Ishikawa (cell line): ENCODE measurements around the gene TNRC6A.

Experiments
- CEBPB ChIP-seq: IDR thresholded peaks from 2 replicates; pipeline ENCODE4 v1.6.1; 2012
- CREB1 ChIP-seq: IDR thresholded peaks from 2 replicates; pipeline ENCODE4 v1.6.1; 2012; ENCODE audit warnings: low read depth
- EGR1 ChIP-seq: IDR thresholded peaks from 2 replicates; pipeline ENCODE4 v1.6.1; 2012
- EP300 ChIP-seq: IDR thresholded peaks from 2 replicates; pipeline ENCODE4 v1.6.1; 2012; ENCODE audit warnings: borderline replicate concordance
- FOXM1 ChIP-seq: IDR thresholded peaks from 2 replicates; pipeline ENCODE4 v1.6.1; 2012; ENCODE audit warnings: low read depth, borderline replicate concordance
- NFIC ChIP-seq: IDR thresholded peaks from 2 replicates; pipeline ENCODE4 v1.6.1; 2012
- RAD21 ChIP-seq: IDR thresholded peaks from 2 replicates; pipeline ENCODE4 v1.6.1; 2012; ENCODE audit warnings: low read depth
- TAF1 ChIP-seq: IDR thresholded peaks from 2 replicates; pipeline ENCODE4 v1.6.1; 2012; ENCODE audit warnings: low read depth, mild to moderate bottlenecking
- TCF12 ChIP-seq: IDR thresholded peaks from 2 replicates; pipeline ENCODE4 v1.6.1; 2012; ENCODE audit warnings: low read depth
- TEAD4 ChIP-seq: IDR thresholded peaks from 2 replicates; pipeline ENCODE4 v1.6.1; 2012
- YY1 ChIP-seq: IDR thresholded peaks from 2 replicates; pipeline ENCODE4 v1.6.1; 2012; ENCODE audit warnings: low read depth
- ZBTB7A ChIP-seq: IDR thresholded peaks from 2 replicates; pipeline ENCODE4 v1.6.1; 2012; ENCODE audit warnings: low read depth
- TF ChIP-seq, protein P1 (sequence below): IDR thresholded peaks from 2 replicates; pipeline ENCODE4 v1.6.1; 2012
- TF ChIP-seq, protein P2 (sequence below): IDR thresholded peaks from 2 replicates; pipeline ENCODE4 v1.6.1; 2012
- TF ChIP-seq, protein P3 (sequence below): IDR thresholded peaks from 2 replicates; pipeline ENCODE4 v1.6.1; 2012; ENCODE audit warnings: low read depth, mild to moderate bottlenecking

TNRC6A gene

DNA sequence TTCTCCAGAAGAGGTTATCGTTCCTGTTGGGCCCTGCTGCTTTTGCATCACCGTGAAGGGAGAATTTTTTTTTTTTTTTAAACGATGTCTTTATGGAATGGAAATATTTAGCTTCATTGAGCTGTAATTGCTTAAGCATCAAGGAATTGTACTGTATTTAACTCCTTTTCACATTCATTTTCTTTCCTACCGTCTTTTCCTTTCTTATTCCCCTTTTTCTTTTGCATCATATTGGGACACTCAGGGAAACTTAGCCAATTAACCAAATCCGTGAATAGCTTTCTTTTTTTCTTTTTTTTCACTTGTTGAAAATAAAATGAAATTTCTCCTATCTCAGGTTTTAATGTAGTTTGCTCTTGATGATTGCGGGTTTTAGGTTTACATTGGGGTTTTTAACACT lies 1.5 kb downstream of the TNRC6A start:
- TF ChIP-seq TEAD4 (no peak), EGR1 (no peak), RAD21 (no peak), TAF1 (no peak), CEBPB (no peak), YY1 (no peak), FOXM1 (no peak), ZBTB7A (no peak), CREB1 (no peak), EP300 (no peak), NFIC (no peak)
- TF ChIP-seq, protein P1, sequence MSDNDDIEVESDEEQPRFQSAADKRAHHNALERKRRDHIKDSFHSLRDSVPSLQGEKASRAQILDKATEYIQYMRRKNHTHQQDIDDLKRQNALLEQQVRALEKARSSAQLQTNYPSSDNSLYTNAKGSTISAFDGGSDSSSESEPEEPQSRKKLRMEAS, result no peak
- TF ChIP-seq, protein P2, sequence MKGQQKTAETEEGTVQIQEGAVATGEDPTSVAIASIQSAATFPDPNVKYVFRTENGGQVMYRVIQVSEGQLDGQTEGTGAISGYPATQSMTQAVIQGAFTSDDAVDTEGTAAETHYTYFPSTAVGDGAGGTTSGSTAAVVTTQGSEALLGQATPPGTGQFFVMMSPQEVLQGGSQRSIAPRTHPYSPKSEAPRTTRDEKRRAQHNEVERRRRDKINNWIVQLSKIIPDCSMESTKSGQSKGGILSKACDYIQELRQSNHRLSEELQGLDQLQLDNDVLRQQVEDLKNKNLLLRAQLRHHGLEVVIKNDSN, result no peak
- TF ChIP-seq, protein P3, sequence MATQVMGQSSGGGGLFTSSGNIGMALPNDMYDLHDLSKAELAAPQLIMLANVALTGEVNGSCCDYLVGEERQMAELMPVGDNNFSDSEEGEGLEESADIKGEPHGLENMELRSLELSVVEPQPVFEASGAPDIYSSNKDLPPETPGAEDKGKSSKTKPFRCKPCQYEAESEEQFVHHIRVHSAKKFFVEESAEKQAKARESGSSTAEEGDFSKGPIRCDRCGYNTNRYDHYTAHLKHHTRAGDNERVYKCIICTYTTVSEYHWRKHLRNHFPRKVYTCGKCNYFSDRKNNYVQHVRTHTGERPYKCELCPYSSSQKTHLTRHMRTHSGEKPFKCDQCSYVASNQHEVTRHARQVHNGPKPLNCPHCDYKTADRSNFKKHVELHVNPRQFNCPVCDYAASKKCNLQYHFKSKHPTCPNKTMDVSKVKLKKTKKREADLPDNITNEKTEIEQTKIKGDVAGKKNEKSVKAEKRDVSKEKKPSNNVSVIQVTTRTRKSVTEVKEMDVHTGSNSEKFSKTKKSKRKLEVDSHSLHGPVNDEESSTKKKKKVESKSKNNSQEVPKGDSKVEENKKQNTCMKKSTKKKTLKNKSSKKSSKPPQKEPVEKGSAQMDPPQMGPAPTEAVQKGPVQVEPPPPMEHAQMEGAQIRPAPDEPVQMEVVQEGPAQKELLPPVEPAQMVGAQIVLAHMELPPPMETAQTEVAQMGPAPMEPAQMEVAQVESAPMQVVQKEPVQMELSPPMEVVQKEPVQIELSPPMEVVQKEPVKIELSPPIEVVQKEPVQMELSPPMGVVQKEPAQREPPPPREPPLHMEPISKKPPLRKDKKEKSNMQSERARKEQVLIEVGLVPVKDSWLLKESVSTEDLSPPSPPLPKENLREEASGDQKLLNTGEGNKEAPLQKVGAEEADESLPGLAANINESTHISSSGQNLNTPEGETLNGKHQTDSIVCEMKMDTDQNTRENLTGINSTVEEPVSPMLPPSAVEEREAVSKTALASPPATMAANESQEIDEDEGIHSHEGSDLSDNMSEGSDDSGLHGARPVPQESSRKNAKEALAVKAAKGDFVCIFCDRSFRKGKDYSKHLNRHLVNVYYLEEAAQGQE, result no peak

DNA sequence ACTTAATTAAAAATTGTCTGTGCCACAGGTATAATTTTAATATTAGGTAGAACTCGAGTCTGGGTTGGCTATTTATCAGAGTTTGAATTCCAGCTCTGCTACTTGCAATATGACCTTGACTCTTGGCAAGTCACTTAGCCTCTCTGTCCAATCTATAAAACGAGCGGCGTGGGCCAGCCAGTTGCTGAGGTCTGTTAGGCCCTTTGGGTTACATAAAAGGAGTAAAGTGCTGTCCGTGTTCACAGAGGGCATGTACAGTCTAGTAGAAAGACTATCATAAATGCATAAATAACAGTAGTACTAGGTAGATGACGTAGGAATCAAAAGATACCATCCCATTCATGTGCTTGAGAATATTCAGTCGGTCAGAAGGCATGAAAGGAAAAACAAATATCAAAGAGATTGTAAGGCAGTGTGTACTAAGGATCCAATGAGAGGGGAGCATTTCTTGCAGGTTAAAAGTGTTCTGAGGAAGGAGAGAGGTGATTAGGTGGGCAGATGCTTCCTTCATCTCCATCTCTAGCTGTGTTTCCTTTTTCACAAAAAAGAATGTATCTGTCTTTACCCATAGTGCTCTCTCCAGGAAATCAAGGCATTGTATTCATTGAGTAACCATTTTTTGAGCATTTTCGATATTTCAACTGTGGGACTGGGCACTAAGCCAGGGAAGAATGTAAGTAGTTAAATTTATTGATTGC lies 2.4 kb downstream of the TNRC6A start:
- TF ChIP-seq TAF1, result no peak
- no peak for TF ChIP-seq NFIC
- TF ChIP-seq RAD21, result no peak
- no peak for TF ChIP-seq EGR1
- TF ChIP-seq FOXM1, result no peak
- no peak for TF ChIP-seq TEAD4
- TF ChIP-seq TCF12, result no peak
- TF ChIP-seq, protein P2, result no peak

DNA sequence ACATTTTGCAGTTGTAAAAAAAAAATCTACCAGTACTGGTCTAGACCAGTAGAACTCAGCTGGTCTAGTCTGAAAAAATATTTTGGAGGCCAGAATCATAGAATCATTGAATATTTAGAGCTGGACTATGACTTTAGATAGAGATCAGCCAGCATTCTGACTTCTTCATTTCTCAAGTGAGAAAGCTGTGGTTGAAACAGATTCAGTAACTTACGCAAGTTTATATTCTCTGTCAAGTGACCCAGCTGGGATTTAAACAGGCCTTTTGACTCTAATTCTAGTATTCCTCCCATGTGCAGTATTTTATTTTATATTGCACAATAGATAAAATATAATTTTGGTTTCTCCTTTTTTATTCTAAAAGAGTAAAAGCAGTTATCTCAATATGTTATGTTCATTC lies 4.9 kb downstream of the TNRC6A start:
- TF ChIP-seq CEBPB (no peak), TCF12 (no peak), ZBTB7A (no peak), FOXM1 (no peak), RAD21 (no peak), TEAD4 (no peak), EGR1 (no peak), NFIC (no peak), TAF1 (no peak), YY1 (no peak), CREB1 (no peak)
- TF ChIP-seq, protein P2, result no peak
- TF ChIP-seq, protein P1, result no peak
- TF ChIP-seq, protein P3, result no peak

DNA sequence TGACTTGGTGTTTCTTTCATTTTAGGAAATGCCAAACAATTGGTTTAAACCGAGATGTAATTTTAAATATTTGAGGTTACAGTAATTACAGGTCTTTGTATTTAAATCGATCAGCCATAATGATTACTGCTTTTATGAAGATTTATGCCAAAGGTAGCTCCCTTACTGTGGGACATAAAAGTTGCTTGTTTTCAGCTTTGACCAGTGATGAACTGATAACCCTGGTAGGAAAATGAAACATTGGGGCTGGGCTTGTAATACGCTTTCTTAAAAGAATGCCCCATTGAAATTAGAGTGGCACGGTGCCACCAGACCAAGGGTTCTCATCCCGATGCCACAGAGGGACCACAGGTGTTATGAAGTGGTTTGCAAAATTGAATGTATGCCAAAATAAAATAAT lies 7.3 kb downstream of the TNRC6A start:
- TF ChIP-seq TAF1 (no peak), FOXM1 (no peak), TCF12 (no peak), YY1 (no peak), EGR1 (no peak), ZBTB7A (no peak), CREB1 (no peak), NFIC (no peak), CEBPB (no peak), TEAD4 (no peak), EP300 (no peak), RAD21 (no peak)
- TF ChIP-seq, protein P2, result no peak
- TF ChIP-seq, protein P3, result no peak
- TF ChIP-seq, protein P1, result no peak
